Measurements from ENCODE around the gene LDHB. TPM values are rescaled to one million over a fixed set of nuclear protein-coding genes. Genes with fewer than 3 reads are reported as not detected.
"Not testable (repeated sequence)": the region's sequence is repeated elsewhere in the genome, so short reads cannot be mapped to it uniquely, and the experiment has no call there.

The LDHB gene
- 2,416 and 2,516 TPM in 2 replicates for polyA plus RNA-seq (2014; cell fraction: cytosol; rRNA removed)
- polyA plus RNA-seq (2014; cell fraction: nucleus; rRNA removed), result 737 and 1,158 TPM in 2 replicates

GRCh38 chr12:21657326-21658077, at the start of gene LDHB:
Gene LDHB, minus strand, starts transcription at chr12:21657842. Its CDS starts 3,171 bp downstream, at chr12:21654671.
- peak; percentile 98 for DNase-seq (ENCODE audit: low spot score)

GRCh38 chr12:21704847-21705246, 47.2 kb upstream of the LDHB start:
- DNase-seq (ENCODE audit: low spot score), result no peak

- no peak for DNase-seq (ENCODE audit: low spot score)
These were observed 42.2 kb upstream of the LDHB start for GRCh38 chr12:21699851-21700250.

GRCh38 chr12:21697904-21698630, 40.4 kb upstream of the LDHB start:
- DNase-seq (ENCODE audit: low spot score), result peak; percentile 49

GRCh38 chr12:21696625-21697024, 39.0 kb upstream of the LDHB start:
- no peak for DNase-seq (ENCODE audit: low spot score)

GRCh38 chr12:21695986-21696385, 38.3 kb upstream of the LDHB start:
- no peak for DNase-seq (ENCODE audit: low spot score)

- no peak for DNase-seq (ENCODE audit: low spot score)
These were observed 37.0 kb upstream of the LDHB start for GRCh38 chr12:21694660-21695059.

- no peak for DNase-seq (ENCODE audit: low spot score)
These were observed 33.9 kb upstream of the LDHB start for GRCh38 chr12:21691515-21691914.

GRCh38 chr12:21690704-21691368, 33.2 kb upstream of the LDHB start:
- DNase-seq (ENCODE audit: low spot score), result no peak

GRCh38 chr12:21683115-21683514, 25.5 kb upstream of the LDHB start:
- DNase-seq (ENCODE audit: low spot score), result no peak

GRCh38 chr12:21678959-21679358, 21.3 kb upstream of the LDHB start:
- no peak for DNase-seq (ENCODE audit: low spot score)

- no peak for DNase-seq (ENCODE audit: low spot score)
These were observed 20.1 kb upstream of the LDHB start for GRCh38 chr12:21677622-21678277.

GRCh38 chr12:21677204-21677603, 19.6 kb upstream of the LDHB start:
- no peak for DNase-seq (ENCODE audit: low spot score)

- no peak for DNase-seq (ENCODE audit: low spot score)
These were observed 19.1 kb upstream of the LDHB start for GRCh38 chr12:21676776-21677175.

GRCh38 chr12:21675641-21676040, 18.0 kb upstream of the LDHB start:
- no peak for DNase-seq (ENCODE audit: low spot score)

- DNase-seq (ENCODE audit: low spot score), result no peak
These were observed 17.5 kb upstream of the LDHB start for GRCh38 chr12:21675096-21675495.

- DNase-seq (ENCODE audit: low spot score), result not testable (repeated sequence)
These were observed 16.3 kb upstream of the LDHB start for GRCh38 chr12:21673830-21674552.

GRCh38 chr12:21672146-21672545, 14.5 kb upstream of the LDHB start:
- DNase-seq (ENCODE audit: low spot score), result no peak

- DNase-seq (ENCODE audit: low spot score), result no peak
These were observed 9.1 kb upstream of the LDHB start for GRCh38 chr12:21666722-21667121.

- DNase-seq (ENCODE audit: low spot score), result no peak
These were observed 8.2 kb upstream of the LDHB start for GRCh38 chr12:21665816-21666215.

Measured in SK-N-DZ (cell line).